Measurements from ENCODE around the gene TMEM184C. TPM values are rescaled to one million over a fixed set of nuclear protein-coding genes. Genes with fewer than 3 reads are reported as not detected.

TMEM184C gene
- total RNA-seq, 4 donors from 2014 or later, result 15.4 to 22.1 (median 16.6) TPM

- peak; percentile 77 for DNase-seq (ENCODE audit: extremely low spot score)
- 32% methylated on average over 6 of the region's 6 CpGs for WGBS
- peak overlapping the region; percentile 72 to 85 (median 80) for H3K27ac ChIP-seq (replicated peaks in 1 of 4)
Measured at GRCh38 chr4:147616849-147617172, 386 bp upstream of the TMEM184C start.

GRCh38 chr4:147617841-147618691 is 869 bp downstream of the TMEM184C start:
- Histone ChIP-seq H3K27me3 (no peaks in the 10 kb centered on the region), H3K36me3 (peaks cover 0 to 8% (median 6%) of the 10 kb centered on the region in 4 donors), H3K4me3 (peak overlapping the region; percentile 63 to 92 (median 70)), H3K27ac (replicated peaks in 1 of 4) (peak overlapping the region; percentile 72 to 85 (median 80)), H3K9me3 (no peaks in the 10 kb centered on the region), H3K4me1 (peaks cover 19 to 51% (median 43%) of the 10 kb centered on the region in 4 donors)
- 12% methylated on average over 17 of the region's 17 CpGs for WGBS
- intact Hi-C loops (cut with DNase I), result no loop called here
- DNase-seq (ENCODE audit: extremely low spot score), result peak; percentile 55
- TF ChIP-seq CTCF (IDR thresholded peaks at IDR 0.05), result no peak
- TF ChIP-seq EP300 (IDR thresholded peaks at IDR 0.05), result no peak
- TF ChIP-seq POLR2A (IDR thresholded peaks at IDR 0.05; ENCODE audit: low read depth), result no peak
- TF ChIP-seq POLR2AphosphoS5 (IDR thresholded peaks at IDR 0.05), result no peak

More at GRCh38 chr4:147616849-147617172, 386 bp upstream of the TMEM184C start:
- Histone ChIP-seq H3K36me3 (no peaks in the 10 kb centered on the region), H3K9me3 (no peaks in the 10 kb centered on the region), H3K4me3 (peak overlapping the region; percentile 63 to 92 (median 70)), H3K4me1 (peaks cover 19 to 45% (median 42%) of the 10 kb centered on the region in 4 donors), H3K27me3 (no peaks in the 10 kb centered on the region)
- TF ChIP-seq POLR2A (IDR thresholded peaks at IDR 0.05; ENCODE audit: low read depth), result no peak
- TF ChIP-seq CTCF (IDR thresholded peaks at IDR 0.05), result no peak
- TF ChIP-seq EP300 (IDR thresholded peaks at IDR 0.05), result no peak
- intact Hi-C loops (cut with DNase I), result no loop called here

GRCh38 chr4:147620315-147620714 is 3.1 kb downstream of the TMEM184C start:
- H3K27ac ChIP-seq (replicated peaks in 1 of 4), result no peak overlapping the region
- peak; percentile 7 for DNase-seq (ENCODE audit: extremely low spot score)
- no peak for TF ChIP-seq CTCF (IDR thresholded peaks at IDR 0.05)
- no peak for TF ChIP-seq EP300 (IDR thresholded peaks at IDR 0.05)
- no peak for TF ChIP-seq POLR2A (IDR thresholded peaks at IDR 0.05; ENCODE audit: low read depth)
- no peak for TF ChIP-seq POLR2AphosphoS5 (IDR thresholded peaks at IDR 0.05)
- intact Hi-C loops (cut with DNase I), result no loop called here
- H3K27me3 ChIP-seq, result no peaks in the 10 kb centered on the region
- WGBS, result 88% methylated on average over 2 of the region's 2 CpGs
- H3K9me3 ChIP-seq, result no peaks in the 10 kb centered on the region
- H3K4me1 ChIP-seq, result peaks cover 19 to 51% (median 43%) of the 10 kb centered on the region in 4 donors
- H3K4me3 ChIP-seq, result no peak overlapping the region
- H3K36me3 ChIP-seq, result peaks cover 6 to 23% (median 19%) of the 10 kb centered on the region in 4 donors

DNA sequence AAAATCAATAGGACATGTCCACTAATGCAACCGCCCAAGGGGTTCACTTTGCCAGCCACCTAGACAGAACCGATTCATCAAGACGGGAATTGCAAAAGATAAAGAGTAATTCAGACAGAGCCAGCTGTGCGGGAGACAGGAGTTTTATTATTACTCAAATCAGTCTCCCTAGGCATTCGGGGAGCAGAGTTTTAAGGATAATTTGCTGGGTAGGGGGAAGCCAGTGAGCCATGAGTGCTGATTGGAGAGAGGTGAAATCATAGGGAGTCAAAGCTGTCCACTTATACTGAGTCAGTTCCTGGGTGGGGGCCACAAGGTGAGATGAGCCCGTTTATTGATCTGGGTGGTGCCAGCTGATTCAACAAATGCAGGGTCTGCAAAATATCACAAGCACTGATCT is 8.5 kb downstream of the TMEM184C start:
- WGBS, result 81% methylated on average over 6 of the region's 6 CpGs
- intact Hi-C loops (cut with DNase I), result no loop called here
- Histone ChIP-seq H3K4me3 (no peak overlapping the region), H3K9me3 (no peaks in the 10 kb centered on the region), H3K4me1 (peaks cover 5 to 19% (median 7%) of the 10 kb centered on the region in 4 donors), H3K27ac (replicated peaks in 1 of 4) (no peak overlapping the region), H3K27me3 (no peaks in the 10 kb centered on the region), H3K36me3 (peaks cover 27 to 74% (median 60%) of the 10 kb centered on the region in 4 donors)
- peak; percentile 60 for DNase-seq (ENCODE audit: extremely low spot score)
- TF ChIP-seq POLR2AphosphoS5 (IDR thresholded peaks at IDR 0.05) (no peak), EP300 (IDR thresholded peaks at IDR 0.05) (no peak), CTCF (IDR thresholded peaks at IDR 0.05) (no peak), POLR2A (IDR thresholded peaks at IDR 0.05; ENCODE audit: low read depth) (no peak)

All from esophagus muscularis mucosa (tissue), 4 donors.